IMR-90 (cell line): Measurements from ENCODE around the gene ST3GAL3. TPM values are rescaled to one million over a fixed set of nuclear protein-coding genes. Genes with fewer than 3 reads are reported as not detected.

ENCODE experiments used
- ATAC-seq: fragments of 200-7000 bp; cut with Tn5 transposase; 2 replicates; pipeline ENCODE4 v1.9.1; 2020; ENCODE audit warnings: low read depth, mild to moderate bottlenecking, moderate library complexity
- BruUV-seq: library from RNA; stranded (reverse); fragments of 400-500 nt; replicated peaks from 2 replicates; lab custom pipeline; 2021; lab: Mats Ljungman, UMichigan
- CTCF ChIA-PET: fragments of 300-600 bp; formaldehyde crosslinking; extraction: SDS; loops from one replicate; lab custom pipeline; 2021; ENCODE audit warnings: antibody characterized with exemption; lab: Yijun Ruan, JAX
- POLR2A ChIA-PET: fragments of 300-600 bp; sonication (Branson Sonifier 250); formaldehyde crosslinking; loops from one replicate; lab custom pipeline; 2022; ENCODE audit warnings: antibody characterized with exemption; ENCODE audit not compliant: unreplicated experiment; lab: Charles Lee
- DNase-seq: peaks from one replicate; pipeline ENCODE4 v3.0.0; 2013
- H2AFZ ChIP-seq: replicated peaks from 2 replicates; pipeline ENCODE3; 2013; ENCODE audit warnings: low read length, mild to moderate bottlenecking; ENCODE audit not compliant: poor library complexity
- H2AK5ac ChIP-seq: 2 replicates; pipeline ENCODE4 v1.6.1; 2013; ENCODE audit warnings: low read depth, low read length, inconsistent platforms
- H2AK9ac ChIP-seq: replicated peaks from 2 replicates; pipeline ENCODE3; 2013; ENCODE audit warnings: mild to moderate bottlenecking, low read depth, low read length, moderate library complexity; ENCODE audit not compliant: poor library complexity
- H2BK120ac ChIP-seq: 2 replicates; pipeline ENCODE4 v1.6.1; 2013; ENCODE audit warnings: low read depth, low read length, inconsistent platforms
- H2BK15ac ChIP-seq: 3 replicates; pipeline ENCODE4 v1.6.1; 2013; ENCODE audit warnings: low read depth, low read length, inconsistent platforms
- H2BK20ac ChIP-seq: 2 replicates; pipeline ENCODE4 v1.6.1; 2013; ENCODE audit warnings: low read depth, mild to moderate bottlenecking, inconsistent platforms, low read length, moderate library complexity
- H2BK5ac ChIP-seq: 2 replicates; pipeline ENCODE4 v1.6.1; 2013; ENCODE audit warnings: mild to moderate bottlenecking, low read depth, low read length, inconsistent platforms; ENCODE audit not compliant: poor library complexity, severe bottlenecking
- H3K14ac ChIP-seq: replicated peaks from 2 replicates; pipeline ENCODE4 v1.6.1; 2013; ENCODE audit warnings: low read depth, low read length, inconsistent platforms
- H3K18ac ChIP-seq: 2 replicates; pipeline ENCODE4 v1.6.1; 2013; ENCODE audit warnings: low read depth, low read length, control low read depth
- H3K23ac ChIP-seq: 2 replicates; pipeline ENCODE4 v1.6.1; 2013; ENCODE audit warnings: low read depth, low read length, inconsistent platforms
- H3K27ac ChIP-seq: 2 replicates; pipeline ENCODE4 v1.5.1; 2013; ENCODE audit warnings: mild to moderate bottlenecking, control low read depth, low read length; ENCODE audit not compliant: insufficient read depth
- H3K27me3 ChIP-seq: 2 replicates; pipeline ENCODE4 v1.6.1; 2013; ENCODE audit warnings: low read length; ENCODE audit not compliant: control insufficient read depth, insufficient read depth
- H3K36me3 ChIP-seq: 2 replicates; pipeline ENCODE4 v1.6.1; 2013; ENCODE audit warnings: low read length, mixed read lengths; ENCODE audit not compliant: control insufficient read depth, insufficient read depth
- H3K4ac ChIP-seq: 2 replicates; pipeline ENCODE4 v1.6.1; 2013; ENCODE audit warnings: low read depth, low read length, inconsistent platforms
- H3K4me1 ChIP-seq: 2 replicates; pipeline ENCODE4 v1.6.1; 2013; ENCODE audit warnings: low read length, mixed read lengths; ENCODE audit not compliant: control insufficient read depth, insufficient read depth
- H3K4me2 ChIP-seq: 2 replicates; pipeline ENCODE4 v1.6.1; 2013; ENCODE audit warnings: low read depth, mild to moderate bottlenecking, control low read depth, low read length, moderate library complexity
- H3K4me3 ChIP-seq: 2 replicates; pipeline ENCODE4 v1.5.1; 2013; ENCODE audit warnings: low read depth, mild to moderate bottlenecking, control low read depth, low read length, moderate library complexity; ENCODE audit not compliant: insufficient read depth
- H3K56ac ChIP-seq: 2 replicates; pipeline ENCODE4 v1.6.1; 2013; ENCODE audit warnings: low read length, inconsistent platforms; ENCODE audit not compliant: insufficient read depth; ENCODE audit errors: extremely low read depth
- H3K79me1 ChIP-seq, 2 experiments: 2 replicates each; pipeline ENCODE4 v1.6.1; 2013; ENCODE audit warnings: low read length in 2 of 2, inconsistent platforms in 1 of 2, low read depth in 1 of 2
- H3K9ac ChIP-seq: 2 replicates; pipeline ENCODE4 v1.6.1; 2013; ENCODE audit warnings: low read depth, low read length, control low read depth
- H3K9me1 ChIP-seq: 2 replicates; pipeline ENCODE4 v1.6.1; 2013; ENCODE audit warnings: low read length, inconsistent platforms; ENCODE audit not compliant: insufficient read depth
- H3K9me3 ChIP-seq: 2 replicates; pipeline ENCODE4 v1.6.1; 2013; ENCODE audit warnings: low read length; ENCODE audit not compliant: control insufficient read depth, insufficient read depth
- H4K20me1 ChIP-seq: 2 replicates; pipeline ENCODE4 v1.6.1; 2013; ENCODE audit warnings: low read length, inconsistent platforms; ENCODE audit not compliant: insufficient read depth
- H4K5ac ChIP-seq: 2 replicates; pipeline ENCODE4 v1.6.1; 2013; ENCODE audit warnings: mild to moderate bottlenecking, low read depth, low read length, control low read depth
- H4K8ac ChIP-seq, 2 experiments: 2 replicates each; pipeline ENCODE4 v1.6.1; 2013; ENCODE audit warnings: low read depth in 2 of 2, low read length in 2 of 2, control low read depth in 1 of 2, inconsistent platforms in 1 of 2
- H4K91ac ChIP-seq: 2 replicates; pipeline ENCODE4 v1.6.1; 2013; ENCODE audit warnings: low read depth, low read length, inconsistent platforms; ENCODE audit not compliant: insufficient read depth
- CEBPB ChIP-seq: IDR thresholded peaks from 2 replicates; pipeline ENCODE4 v1.6.1; 2012; ENCODE audit warnings: low read depth, low read length, improper control_type of control experiment
- FOS ChIP-seq: fragments of 150-350 bp; IDR thresholded peaks from 2 replicates; pipeline ENCODE4 v1.6.1; 2016; ENCODE audit warnings: low read depth, low read length
- MAFK ChIP-seq: IDR thresholded peaks from 2 replicates; pipeline ENCODE4 v1.6.1; 2012; ENCODE audit warnings: low read depth, low read length, improper control_type of control experiment
- MAZ ChIP-seq: IDR thresholded peaks from 2 replicates; pipeline ENCODE4 v1.6.1; 2012; ENCODE audit warnings: low read depth, mild to moderate bottlenecking, low read length, improper control_type of control experiment, moderate library complexity, borderline replicate concordance
- NFE2L2 ChIP-seq: fragments of 150-350 bp; IDR thresholded peaks from 2 replicates; pipeline ENCODE4 v1.6.1; 2016; ENCODE audit warnings: low read depth, mild to moderate bottlenecking, low read length
- POLR2A ChIP-seq: IDR thresholded peaks from 2 replicates; pipeline ENCODE4 v1.6.1; 2012; ENCODE audit warnings: mild to moderate bottlenecking, low read depth, low read length
- RAD21 ChIP-seq: IDR thresholded peaks from 2 replicates; pipeline ENCODE4 v1.6.1; 2012; ENCODE audit warnings: low read length, improper control_type of control experiment
- RCOR1 ChIP-seq: IDR thresholded peaks from 2 replicates; pipeline ENCODE4 v1.6.1; 2012; ENCODE audit warnings: mild to moderate bottlenecking, low read length, improper control_type of control experiment; ENCODE audit not compliant: insufficient replicate concordance
- RFX5 ChIP-seq: IDR thresholded peaks from 2 replicates; pipeline ENCODE4 v1.8.0; 2012; ENCODE audit warnings: low read depth, mild to moderate bottlenecking, low read length, moderate library complexity
- WGBS, 2 experiments: methylation state at CpG; one replicate each; pipeline versions ENCODE4 v1.1.5 to v1.1.7; 2013; ENCODE audit warnings: missing lambda C conversion rate in 2 of 2; ENCODE audit not compliant: insufficient read length in 1 of 2; ENCODE audit errors: extremely low coverage in 2 of 2; 5-methylcytosine and 5-hydroxymethylcytosine counted together
- dilution Hi-C: fragments of 300-500 bp; cut with HindIII; formaldehyde crosslinking; loops from one replicate; pipeline ENCODE4 v1.14.3; 2018; ENCODE audit warnings: low sequenced_read_pairs; ENCODE audit not compliant: unreplicated experiment
- in situ Hi-C: fragments of 300-500 bp; cut with MboI; formaldehyde crosslinking; loops from 3 replicates; pipeline ENCODE4 v1.14.3; 2019; ENCODE audit warnings: low sequenced_read_pairs, inconsistent platforms, mixed read lengths
- intact Hi-C: fragments of 100-400 bp; cut with micrococcal nuclease; formaldehyde crosslinking; loops from 2 replicates; pipeline ENCODE4 v1.10.0; 2022
- polyA plus RNA-seq, 3 experiments: library from polyadenylated mRNA; depleted of rRNA; stranded (reverse); fragments of >200 nt; gene quantifications; 2 replicates each; pipeline ENCODE4 v1.2.3, GENCODE V29; 2012; ENCODE audit warnings: low replicate concordance in 1 of 3
- total RNA-seq: library from RNA; depleted of rRNA; stranded (reverse); fragments of >200 nt; gene quantifications from 2 replicates; pipeline ENCODE4 v1.2.3, GENCODE V29; 2012
- TF ChIP-seq, protein P1 (sequence below): fragments of 150-350 bp; IDR thresholded peaks from 2 replicates; pipeline ENCODE4 v1.6.1; 2017; ENCODE audit warnings: mild to moderate bottlenecking, antibody characterized with exemption, low read length, low read depth
- TF ChIP-seq, protein P2 (sequence below): fragments of 150-350 bp; IDR thresholded peaks from 2 replicates; pipeline ENCODE4 v1.6.1; 2016; ENCODE audit warnings: low read depth, mild to moderate bottlenecking, low read length, moderate library complexity, borderline replicate concordance

Gene ST3GAL3
- total and polyA plus RNA-seq, 2 of the 4 experiments (the other 2 are of a cell fraction), result 12.0 to 14.8 TPM

DNA sequence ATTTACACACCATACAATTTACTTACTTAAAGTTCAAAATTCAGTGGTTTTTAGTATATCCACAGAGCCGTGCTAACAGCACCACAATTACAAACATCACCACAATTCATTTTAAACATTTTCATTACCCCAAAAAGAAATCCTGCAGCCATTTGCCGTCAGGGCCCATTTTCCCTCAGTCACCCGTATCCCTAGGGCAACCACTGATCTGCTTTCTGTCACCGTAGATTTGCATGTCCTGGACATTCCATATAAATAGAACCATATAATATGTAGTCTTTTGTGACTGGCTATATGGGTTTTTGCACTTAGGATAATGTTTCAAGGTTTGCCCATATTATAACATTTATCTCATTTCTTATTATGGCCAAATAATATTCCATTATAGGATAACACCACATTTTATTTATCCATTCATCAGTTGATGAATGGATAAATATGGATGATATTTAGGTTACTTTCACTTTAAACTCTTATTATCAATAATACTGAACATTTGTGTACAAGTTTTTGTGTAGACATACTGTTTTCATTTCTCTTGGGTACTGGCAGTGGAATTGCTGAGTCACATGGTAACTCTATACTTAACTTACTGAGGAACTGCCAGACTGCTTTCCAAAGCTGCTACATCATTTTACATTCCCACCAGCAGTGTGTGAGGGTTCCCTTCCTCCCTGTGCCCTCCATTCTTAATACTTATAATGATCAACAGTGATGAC is 68.9 kb downstream of the ST3GAL3 start:
- peak; percentile 88 for ATAC-seq
- H3K4me3 ChIP-seq, result no peak overlapping the region
- dilution Hi-C loops, result no loop called here
- H3K4me1 ChIP-seq, result peaks cover 3% of the 10 kb centered on the region; the same call in 1 of the 2 replicates
- peak overlapping the region; percentile 63; the same call in 1 of the 2 replicates for H3K14ac ChIP-seq
- H3K4ac ChIP-seq, result peak overlapping the region; percentile 80
- peak overlapping the region; percentile 86 for H2BK120ac ChIP-seq
- no TSS peak for BruUV-seq
- H3K27ac ChIP-seq, result peak overlapping the region; percentile 60; the same call in 1 of the 2 replicates
- H3K4me2 ChIP-seq, result no peak overlapping the region
- H4K20me1 ChIP-seq, result no peaks in the 10 kb centered on the region
- 100% methylated on average over 1 of the region's 4 CpGs; no CpG with 5 or more reads in 1 of the 2 experiments for WGBS, 2 experiments
- no peaks in the 10 kb centered on the region for H3K36me3 ChIP-seq
- no peak overlapping the region for H2AK9ac ChIP-seq
- H2BK5ac ChIP-seq, result peak overlapping the region; percentile 72
- H4K91ac ChIP-seq, result 0 out of 2 replicates have a peak overlapping the region, but pooled peaks have one; percentile 29
- TF ChIP-seq, protein P1, sequence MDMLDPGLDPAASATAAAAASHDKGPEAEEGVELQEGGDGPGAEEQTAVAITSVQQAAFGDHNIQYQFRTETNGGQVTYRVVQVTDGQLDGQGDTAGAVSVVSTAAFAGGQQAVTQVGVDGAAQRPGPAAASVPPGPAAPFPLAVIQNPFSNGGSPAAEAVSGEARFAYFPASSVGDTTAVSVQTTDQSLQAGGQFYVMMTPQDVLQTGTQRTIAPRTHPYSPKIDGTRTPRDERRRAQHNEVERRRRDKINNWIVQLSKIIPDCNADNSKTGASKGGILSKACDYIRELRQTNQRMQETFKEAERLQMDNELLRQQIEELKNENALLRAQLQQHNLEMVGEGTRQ, result peak; percentile 55
- peak; percentile 96 for TF ChIP-seq NFE2L2
- no peak; the same call in 1 of the 2 replicates for TF ChIP-seq CEBPB
- TF ChIP-seq, protein P2, sequence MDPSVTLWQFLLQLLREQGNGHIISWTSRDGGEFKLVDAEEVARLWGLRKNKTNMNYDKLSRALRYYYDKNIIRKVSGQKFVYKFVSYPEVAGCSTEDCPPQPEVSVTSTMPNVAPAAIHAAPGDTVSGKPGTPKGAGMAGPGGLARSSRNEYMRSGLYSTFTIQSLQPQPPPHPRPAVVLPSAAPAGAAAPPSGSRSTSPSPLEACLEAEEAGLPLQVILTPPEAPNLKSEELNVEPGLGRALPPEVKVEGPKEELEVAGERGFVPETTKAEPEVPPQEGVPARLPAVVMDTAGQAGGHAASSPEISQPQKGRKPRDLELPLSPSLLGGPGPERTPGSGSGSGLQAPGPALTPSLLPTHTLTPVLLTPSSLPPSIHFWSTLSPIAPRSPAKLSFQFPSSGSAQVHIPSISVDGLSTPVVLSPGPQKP, result no peak
- TF ChIP-seq MAZ, result no peak
- TF ChIP-seq RCOR1, result no peak
- no peak for TF ChIP-seq POLR2A
- no peak for TF ChIP-seq RFX5
- TF ChIP-seq RAD21, result 0 out of 2 replicates have a peak, but pooled peaks have one; percentile 6
- peak; percentile 81 for TF ChIP-seq MAFK
- TF ChIP-seq FOS, result peak; percentile 49; the same call in 1 of the 2 replicates
- H3K56ac ChIP-seq, result no peak overlapping the region
- H3K18ac ChIP-seq, result no peak overlapping the region
- intact Hi-C loops, result no loop called here
- H3K79me1 ChIP-seq, result peaks cover 13 to 53% of the 10 kb centered on the region in 2 experiments
- H2AK5ac ChIP-seq, result peak overlapping the region; percentile 97
- H2BK20ac ChIP-seq, result peak overlapping the region; percentile 90
- no peaks in the 10 kb centered on the region for H3K9me3 ChIP-seq
- ChIA-PET POLR2A (no interaction called here), CTCF (interaction anchor here (1.1 kb wide), 1 partner anchor 159 kb away, joined by 3 read pairs; no protein-coding TSS in a partner anchor)
- H2BK15ac ChIP-seq, result no peak overlapping the region; the same call in 2 of the 3 replicates
- no peak overlapping the region for H3K9ac ChIP-seq
- H3K27me3 ChIP-seq, result no peaks in the 10 kb centered on the region
- H4K8ac ChIP-seq, result no peak overlapping the region
- no peak overlapping the region for H3K23ac ChIP-seq
- peak; percentile 89 for DNase-seq
- H4K5ac ChIP-seq, result no peak overlapping the region
- in situ Hi-C loops, result no loop called here
- H3K9me1 ChIP-seq, result peaks cover 12% of the 10 kb centered on the region
- no peak overlapping the region for H2AFZ ChIP-seq
